Fibroblast of lung (primary cell): ENCODE data around the gene HDAC8. TPM values are rescaled to one million over a fixed set of nuclear protein-coding genes. Genes with fewer than 3 reads are reported as not detected.
A peak's percentile ranks its signal among the peaks of the same experiment; 100 is the strongest.

ENCODE experiments used
- DNase-seq, 2 donors: peaks; one replicate each; pipeline versions ENCODE4 v3.0.0 to v3.0.0-alpha.2; 2010; ENCODE audit warnings: low read depth in 2 of 2
- H2AFZ ChIP-seq: 2 replicates; pipeline ENCODE4 v1.5.1; 2012; ENCODE audit warnings: low read length, control low read depth, inconsistent platforms
- H3K27ac ChIP-seq: 2 replicates; pipeline ENCODE4 v1.5.1; 2011; ENCODE audit warnings: low read length, control low read depth; ENCODE audit not compliant: insufficient read depth
- H3K27me3 ChIP-seq: 2 replicates; pipeline ENCODE4 v1.5.1; 2011; ENCODE audit warnings: mild to moderate bottlenecking, low read length; ENCODE audit not compliant: control insufficient read depth, insufficient read depth
- H3K36me3 ChIP-seq: 2 replicates; pipeline ENCODE4 v1.5.1; 2011; ENCODE audit warnings: low read length; ENCODE audit not compliant: control insufficient read depth, insufficient read depth
- H3K4me1 ChIP-seq: 2 replicates; pipeline ENCODE4 v1.5.1; 2011; ENCODE audit warnings: low read length; ENCODE audit not compliant: control insufficient read depth, insufficient read depth; ENCODE audit errors: extremely low read depth
- H3K4me2 ChIP-seq: 2 replicates; pipeline ENCODE4 v1.5.1; 2011; ENCODE audit warnings: low read length, control low read depth; ENCODE audit not compliant: insufficient read depth; ENCODE audit errors: extremely low read depth
- H3K4me3 ChIP-seq, 4 experiments: fragments of 200-600 bp in 1 of 4; sonication (generic) in 1 of 4; replicated peaks in 1 of 4; 2 replicates each; pipeline ENCODE4 v1.5.1; 2011 to 2016; ENCODE audit warnings: low read length in 4 of 4, low read depth in 3 of 4, mild to moderate bottlenecking in 3 of 4, control low read depth in 2 of 4, inconsistent platforms in 1 of 4, mixed read lengths in 1 of 4; ENCODE audit not compliant: insufficient read depth in 1 of 4; ENCODE audit errors: control extremely low read depth in 1 of 4
- H3K79me2 ChIP-seq: 2 replicates; pipeline ENCODE4 v1.5.1; 2012; ENCODE audit warnings: mild to moderate bottlenecking, low read length, inconsistent platforms; ENCODE audit not compliant: control insufficient read depth, insufficient read depth
- H3K9ac ChIP-seq: 2 replicates; pipeline ENCODE4 v1.5.1; 2011; ENCODE audit warnings: mild to moderate bottlenecking, low read length, control low read depth; ENCODE audit not compliant: insufficient read depth
- H3K9me3 ChIP-seq: 2 replicates; pipeline ENCODE4 v1.5.1; 2012; ENCODE audit warnings: low read depth, low read length; ENCODE audit not compliant: control insufficient read depth, insufficient read depth
- H4K20me1 ChIP-seq: 2 replicates; pipeline ENCODE4 v1.5.1; 2011; ENCODE audit warnings: low read length; ENCODE audit not compliant: control insufficient read depth, insufficient read depth; ENCODE audit errors: extremely low read depth
- EZH2 ChIP-seq: IDR thresholded peaks from 2 replicates; pipeline ENCODE4 v1.5.1; 2012; ENCODE audit warnings: low read length, control low read depth, mild to moderate bottlenecking; ENCODE audit errors: missing control alignments
- polyA plus RNA-seq, 2 donors: library from polyadenylated mRNA; depleted of rRNA in 1 of 2; stranded (reverse) in 1 of 2; unstranded in 1 of 2; fragments of >200 nt; gene quantifications; 2 replicates each; pipeline ENCODE4 v1.2.1, GENCODE V29; 2011 to 2012; ENCODE audit warnings: missing spikeins in 1 of 2
- total RNA-seq: library from RNA; depleted of rRNA; stranded (reverse); fragments of >200 nt; gene quantifications from 2 replicates; pipeline ENCODE4 v1.2.1, GENCODE V29; 2014
- TF ChIP-seq, protein P1 (sequence below), 2 donors: IDR thresholded peaks in 1 of 2; conservative IDR thresholded peaks in 1 of 2; 1 replicate in 1 of 2; 2 replicates in 1 of 2; pipeline ENCODE4 v1.5.1; 2011 to 2012; ENCODE audit warnings: low read length in 2 of 2, control low read depth in 1 of 2, inconsistent platforms in 1 of 2, low read depth in 1 of 2, mild to moderate bottlenecking in 1 of 2

Gene HDAC8
- total and polyA plus RNA-seq, 2 donors (not counting 1 experiment from before 2014, with no cell fraction given) = 25.9 TPM

- Histone ChIP-seq H3K79me2 (no peaks in the 10 kb centered on the region), H3K27ac (no peak overlapping the region), H3K36me3 (no peaks in the 10 kb centered on the region), H3K9ac (no peak overlapping the region), H3K4me2 (peak overlapping the region; percentile 48), H3K9me3 (no peaks in the 10 kb centered on the region), H3K27me3 (peaks cover 62% of the 10 kb centered on the region), H3K4me3 (peak overlapping the region; percentile 20 to 59 (median 46)), H3K4me1 (no peaks in the 10 kb centered on the region), H2AFZ (no peak overlapping the region), H4K20me1 (no peaks in the 10 kb centered on the region)
- TF ChIP-seq, protein P1, sequence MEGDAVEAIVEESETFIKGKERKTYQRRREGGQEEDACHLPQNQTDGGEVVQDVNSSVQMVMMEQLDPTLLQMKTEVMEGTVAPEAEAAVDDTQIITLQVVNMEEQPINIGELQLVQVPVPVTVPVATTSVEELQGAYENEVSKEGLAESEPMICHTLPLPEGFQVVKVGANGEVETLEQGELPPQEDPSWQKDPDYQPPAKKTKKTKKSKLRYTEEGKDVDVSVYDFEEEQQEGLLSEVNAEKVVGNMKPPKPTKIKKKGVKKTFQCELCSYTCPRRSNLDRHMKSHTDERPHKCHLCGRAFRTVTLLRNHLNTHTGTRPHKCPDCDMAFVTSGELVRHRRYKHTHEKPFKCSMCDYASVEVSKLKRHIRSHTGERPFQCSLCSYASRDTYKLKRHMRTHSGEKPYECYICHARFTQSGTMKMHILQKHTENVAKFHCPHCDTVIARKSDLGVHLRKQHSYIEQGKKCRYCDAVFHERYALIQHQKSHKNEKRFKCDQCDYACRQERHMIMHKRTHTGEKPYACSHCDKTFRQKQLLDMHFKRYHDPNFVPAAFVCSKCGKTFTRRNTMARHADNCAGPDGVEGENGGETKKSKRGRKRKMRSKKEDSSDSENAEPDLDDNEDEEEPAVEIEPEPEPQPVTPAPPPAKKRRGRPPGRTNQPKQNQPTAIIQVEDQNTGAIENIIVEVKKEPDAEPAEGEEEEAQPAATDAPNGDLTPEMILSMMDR (conservative IDR thresholded peaks at IDR 0.05 in 1 of 2, IDR thresholded peaks at IDR 0.05 in 1 of 2; ENCODE audit: low read depth in 1 of 2, low read length in 2 of 2) = no peak
- peak; percentile 79 for TF ChIP-seq EZH2
- DNase-seq = peak; percentile 64 to 73
Observed at GRCh38 chrX:72306851-72307645, 265.6 kb downstream of the HDAC8 start.

GRCh38 chrX:72306085-72306801 is 266.4 kb downstream of the HDAC8 start:
- TF ChIP-seq EZH2 = no peak
- TF ChIP-seq, protein P1 (conservative IDR thresholded peaks at IDR 0.05 in 1 of 2, IDR thresholded peaks at IDR 0.05 in 1 of 2; ENCODE audit: low read depth in 1 of 2, low read length in 2 of 2) = no peak
- Histone ChIP-seq H3K4me3 (peak overlapping the region; percentile 20 to 59 (median 46)), H3K79me2 (no peaks in the 10 kb centered on the region), H3K27me3 (peaks cover 68% of the 10 kb centered on the region), H3K9me3 (no peaks in the 10 kb centered on the region), H3K9ac (no peak overlapping the region), H2AFZ (no peak overlapping the region), H3K36me3 (no peaks in the 10 kb centered on the region), H3K4me2 (peak overlapping the region; percentile 71), H3K4me1 (no peaks in the 10 kb centered on the region), H3K27ac (no peak overlapping the region), H4K20me1 (no peaks in the 10 kb centered on the region)
- peak in 1 of 2 donors; percentile 6 for DNase-seq
